ENCODE data around the gene PFDN5. TPM values are rescaled to one million over a fixed set of nuclear protein-coding genes. Genes with fewer than 3 reads are reported as not detected.
A peak's percentile ranks its signal among the peaks of the same experiment; 100 is the strongest.

The PFDN5 gene
- total RNA-seq: 100 to 1,000 TPM; 388 to 425 TPM

GRCh38 chr12:53295070-53295890 is at the start of gene PFDN5:
TSS of gene PFDN5 (plus strand) at chr12:53295542. CDS start at chr12:53295568, 26 bp downstream.
- peaks cover 24% of the 10 kb centered on the region for H3K36me3 Mint-ChIP-seq
- H3K4me1 Mint-ChIP-seq: peaks cover 36% of the 10 kb centered on the region
- peak within 1 kb of the TSS; percentile 92 for H3K27ac Mint-ChIP-seq
- H3K4me3 Mint-ChIP-seq: peak within 1 kb of the TSS; percentile 98
- no peaks in the 10 kb centered on the region for H3K27me3 Mint-ChIP-seq
- DNase-seq: peak; percentile 82
- POLR2A ChIA-PET: interaction anchor here (0.8 to 2.5 kb wide), 18 partner anchors 14 to 289 kb away, joined by 3 to 23 read pairs (median 4); partner anchors contain the start of genes AAAS, CSAD, EIF4B and ESPL1
- ATAC-seq (ENCODE audit: low read depth): peak; percentile 89
- no peaks in the 10 kb centered on the region for H3K9me3 Mint-ChIP-seq

GRCh38 chr12:53251477-53252348 is 43.6 kb upstream of the PFDN5 start:
- peak; percentile 85 for ATAC-seq (ENCODE audit: low read depth)
- Mint-ChIP-seq H3K4me1 (peaks cover 41% of the 10 kb centered on the region), H3K4me3 (peak overlapping the region; percentile 98), H3K36me3 (peaks cover 4% of the 10 kb centered on the region), H3K27me3 (no peaks in the 10 kb centered on the region), H3K27ac (peak overlapping the region; percentile 95), H3K9me3 (no peaks in the 10 kb centered on the region)
- POLR2A ChIA-PET: interaction anchor here (0.6 to 3.6 kb wide), 10 partner anchors 16 to 92 kb away, joined by 3 to 25 read pairs (median 10); partner anchors contain the start of genes CSAD, ESPL1 and ZNF740
- DNase-seq: peak; percentile 85

- ATAC-seq (ENCODE audit: low read depth) (no peak), DNase-seq (no peak)
- Mint-ChIP-seq H3K36me3 (peaks cover 4% of the 10 kb centered on the region), H3K27me3 (no peaks in the 10 kb centered on the region), H3K9me3 (no peaks in the 10 kb centered on the region), H3K4me1 (peaks cover 39% of the 10 kb centered on the region), H3K27ac (peak overlapping the region; percentile 95), H3K4me3 (peak overlapping the region; percentile 98)
- POLR2A ChIA-PET: interaction anchor here (0.7 to 3.6 kb wide), 8 partner anchors 16 to 71 kb away, joined by 3 to 25 read pairs (median 13); partner anchors contain the start of genes AAAS, CSAD, ESPL1 and ZNF740
Measured at GRCh38 chr12:53252349-53252916, 42.9 kb upstream of the PFDN5 start.

- ATAC-seq (ENCODE audit: low read depth): no peak
- Mint-ChIP-seq H3K4me3 (peak overlapping the region; percentile 98), H3K36me3 (peaks cover 6% of the 10 kb centered on the region), H3K27ac (peak overlapping the region; percentile 95), H3K9me3 (no peaks in the 10 kb centered on the region), H3K27me3 (no peaks in the 10 kb centered on the region), H3K4me1 (peaks cover 39% of the 10 kb centered on the region)
- POLR2A ChIA-PET: interaction anchor here (0.5 to 3.6 kb wide), 6 partner anchors 12 to 47 kb away, joined by 3 to 25 read pairs (median 10); no protein-coding TSS in a partner anchor
- DNase-seq: no peak
Measured at GRCh38 chr12:53253298-53253697, 42.0 kb upstream of the PFDN5 start.

GRCh38 chr12:53254816-53255545 is 40.4 kb upstream of the PFDN5 start:
- Mint-ChIP-seq H3K27me3 (no peaks in the 10 kb centered on the region), H3K27ac (peak overlapping the region; percentile 72), H3K4me1 (peaks cover 45% of the 10 kb centered on the region), H3K36me3 (peaks cover 6% of the 10 kb centered on the region), H3K9me3 (no peaks in the 10 kb centered on the region), H3K4me3 (peak overlapping the region; percentile 10)
- POLR2A ChIA-PET: interaction anchor here (0.6 to 1.1 kb wide), 2 partner anchors 75 to 100 kb away, joined by 3 to 5 read pairs; partner anchors contain the start of genes CSAD and ZNF740
- no peak for DNase-seq
- no peak for ATAC-seq (ENCODE audit: low read depth)

- POLR2A ChIA-PET: interaction anchor here (1.1 to 1.5 kb wide), 2 partner anchors 12 to 56 kb away, joined by 4 to 6 read pairs; no protein-coding TSS in a partner anchor
- Mint-ChIP-seq H3K4me3 (no peak overlapping the region), H3K9me3 (no peaks in the 10 kb centered on the region), H3K27ac (peak overlapping the region; percentile 28), H3K27me3 (no peaks in the 10 kb centered on the region), H3K4me1 (peaks cover 41% of the 10 kb centered on the region), H3K36me3 (peaks cover 6% of the 10 kb centered on the region)
- ATAC-seq (ENCODE audit: low read depth) (no peak), DNase-seq (no peak)
Measured at GRCh38 chr12:53255996-53256395, 39.3 kb upstream of the PFDN5 start.

- ATAC-seq (ENCODE audit: low read depth) (no peak), DNase-seq (no peak)
- peaks cover 29% of the 10 kb centered on the region for H3K4me1 Mint-ChIP-seq
- H3K27ac Mint-ChIP-seq: no peak overlapping the region
- H3K27me3 Mint-ChIP-seq: no peaks in the 10 kb centered on the region
- H3K4me3 Mint-ChIP-seq: no peak overlapping the region
- POLR2A ChIA-PET: interaction anchor here (0.6 to 1.3 kb wide), 4 partner anchors 7 to 83 kb away, joined by 3 to 6 read pairs (median 4); partner anchors contain the start of gene ESPL1
- no peaks in the 10 kb centered on the region for H3K9me3 Mint-ChIP-seq
- peaks cover 3% of the 10 kb centered on the region for H3K36me3 Mint-ChIP-seq
Measured at GRCh38 chr12:53258541-53259539, 36.5 kb upstream of the PFDN5 start.

GRCh38 chr12:53259891-53260290 is 35.5 kb upstream of the PFDN5 start:
- no peak overlapping the region for H3K27ac Mint-ChIP-seq
- peaks cover 2% of the 10 kb centered on the region for H3K36me3 Mint-ChIP-seq
- POLR2A ChIA-PET: no interaction called here
- no peaks in the 10 kb centered on the region for H3K27me3 Mint-ChIP-seq
- ATAC-seq (ENCODE audit: low read depth) (no peak), DNase-seq (no peak)
- H3K9me3 Mint-ChIP-seq: no peaks in the 10 kb centered on the region
- H3K4me3 Mint-ChIP-seq: no peak overlapping the region
- peaks cover 21% of the 10 kb centered on the region for H3K4me1 Mint-ChIP-seq

GRCh38 chr12:53265783-53266182 is 29.6 kb upstream of the PFDN5 start:
- Mint-ChIP-seq H3K36me3 (peaks cover 23% of the 10 kb centered on the region), H3K4me3 (no peak overlapping the region), H3K4me1 (peaks cover 30% of the 10 kb centered on the region), H3K27me3 (no peaks in the 10 kb centered on the region), H3K27ac (no peak overlapping the region), H3K9me3 (no peaks in the 10 kb centered on the region)
- DNase-seq (no peak), ATAC-seq (ENCODE audit: low read depth) (no peak)
- POLR2A ChIA-PET: interaction anchor here (0.5 to 5.2 kb wide), 5 partner anchors 8 to 186 kb away, joined by 3 to 48 read pairs (median 4); partner anchors contain the start of gene SPRYD3

- POLR2A ChIA-PET: interaction anchor here (0.6 to 5.2 kb wide), 31 partner anchors 8 to 186 kb away, joined by 3 to 48 read pairs (median 6); partner anchors contain the start of genes AAAS, CSAD, ITGB7 and MYG1
- DNase-seq: peak; percentile 42
- no peaks in the 10 kb centered on the region for H3K9me3 Mint-ChIP-seq
- H3K4me1 Mint-ChIP-seq: peaks cover 38% of the 10 kb centered on the region
- H3K27ac Mint-ChIP-seq: peak overlapping the region; percentile 97
- H3K4me3 Mint-ChIP-seq: peak overlapping the region; percentile 99
- H3K27me3 Mint-ChIP-seq: no peaks in the 10 kb centered on the region
- ATAC-seq (ENCODE audit: low read depth): peak; percentile 44
- peaks cover 35% of the 10 kb centered on the region for H3K36me3 Mint-ChIP-seq
Measured at GRCh38 chr12:53267306-53267998, 27.9 kb upstream of the PFDN5 start.
